Activated naive CD8-positive, alpha-beta T cell (primary cell): Measurements from ENCODE around the gene PTK6.
A peak's percentile ranks its signal among the peaks of the same experiment; 100 is the strongest.

Experiments
- H3K27ac Mint-ChIP-seq: one replicate; pipeline ENCODE4 v1.8.0; 2021; ENCODE audit warnings: mixed read lengths
- H3K27me3 Mint-ChIP-seq: one replicate; pipeline ENCODE4 v1.8.0; 2021; ENCODE audit warnings: mixed read lengths
- H3K36me3 Mint-ChIP-seq: one replicate; pipeline ENCODE4 v1.8.0; 2021; ENCODE audit warnings: mixed read lengths
- H3K4me1 Mint-ChIP-seq: one replicate; pipeline ENCODE4 v1.8.0; 2021; ENCODE audit warnings: low read depth, mixed read lengths
- H3K4me3 Mint-ChIP-seq: one replicate; pipeline ENCODE4 v1.8.0; 2021; ENCODE audit warnings: mild to moderate bottlenecking, mixed read lengths
- H3K9me3 Mint-ChIP-seq: one replicate; pipeline ENCODE4 v1.8.0; 2021; ENCODE audit warnings: low read depth, mixed read lengths

Gene PTK6

DNA sequence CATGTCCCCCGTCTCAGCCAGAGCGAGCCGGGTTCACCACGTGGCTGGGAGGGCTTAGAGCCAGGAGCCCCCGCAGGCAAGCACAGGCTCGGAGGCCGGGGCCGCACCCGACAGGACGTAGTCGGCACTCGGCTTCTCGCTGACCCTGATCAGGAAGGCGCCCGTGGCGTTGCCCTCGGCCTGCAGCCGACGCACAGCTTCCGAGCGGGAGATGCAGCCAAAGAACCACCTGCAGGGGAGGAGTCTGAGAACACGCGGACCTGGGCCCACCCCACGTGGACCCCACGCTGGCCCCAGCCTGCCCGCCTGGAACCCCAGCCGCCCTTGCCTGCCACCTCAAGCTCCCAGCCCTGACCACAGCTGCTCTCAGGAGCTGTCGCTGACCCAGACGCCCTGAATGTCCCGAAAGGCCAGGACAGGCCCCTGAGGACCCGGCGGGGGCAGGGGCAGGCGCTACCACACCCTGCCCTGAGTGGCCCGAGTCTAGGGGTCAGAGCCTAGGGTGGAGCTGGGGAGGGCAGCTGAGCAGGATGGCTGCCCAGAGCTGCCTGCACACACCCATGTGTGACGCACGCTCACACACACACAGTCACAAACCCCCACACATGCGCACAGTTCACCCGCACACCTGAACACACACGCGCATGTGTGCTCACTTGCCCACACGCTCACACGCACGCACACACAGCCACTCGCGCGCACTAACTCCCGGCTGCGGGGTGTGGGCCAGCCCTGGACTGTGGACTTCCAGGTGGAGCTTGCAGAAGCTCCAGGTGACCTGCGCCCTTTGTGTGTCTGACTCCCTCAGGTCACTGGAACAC lies 2.1 kb downstream of the PTK6 start:
- H3K36me3 Mint-ChIP-seq = no peaks in the 10 kb centered on the region
- H3K27me3 Mint-ChIP-seq = no peaks in the 10 kb centered on the region
- no peaks in the 10 kb centered on the region for H3K9me3 Mint-ChIP-seq
- peaks cover 2% of the 10 kb centered on the region for H3K4me1 Mint-ChIP-seq
- H3K27ac Mint-ChIP-seq = no peak overlapping the region
- no peak overlapping the region for H3K4me3 Mint-ChIP-seq

DNA sequence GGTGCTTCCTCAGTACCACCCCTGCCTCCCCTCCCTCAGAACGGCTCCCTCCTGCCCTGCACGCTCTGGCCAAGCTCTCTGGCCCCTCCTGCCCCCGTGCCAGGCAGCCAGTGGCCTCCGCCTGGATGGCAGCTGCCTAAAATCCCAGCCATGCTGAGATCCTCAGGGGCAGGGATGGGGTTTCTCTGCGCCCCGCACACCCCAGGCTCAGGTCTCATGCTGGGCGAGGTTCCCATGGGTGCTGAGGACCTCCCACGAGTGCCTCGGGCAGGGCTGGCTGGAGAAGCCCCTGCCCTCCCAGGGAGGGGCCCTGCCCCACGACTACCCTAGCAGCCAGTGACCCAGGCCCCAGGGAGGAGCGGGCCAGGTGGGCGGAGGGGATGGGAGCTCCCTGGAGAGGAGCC lies 2.7 kb downstream of the PTK6 start:
- H3K4me1 Mint-ChIP-seq = peaks cover 2% of the 10 kb centered on the region
- H3K27me3 Mint-ChIP-seq = no peaks in the 10 kb centered on the region
- H3K9me3 Mint-ChIP-seq = no peaks in the 10 kb centered on the region
- no peak overlapping the region for H3K27ac Mint-ChIP-seq
- no peak overlapping the region for H3K4me3 Mint-ChIP-seq
- no peaks in the 10 kb centered on the region for H3K36me3 Mint-ChIP-seq

DNA sequence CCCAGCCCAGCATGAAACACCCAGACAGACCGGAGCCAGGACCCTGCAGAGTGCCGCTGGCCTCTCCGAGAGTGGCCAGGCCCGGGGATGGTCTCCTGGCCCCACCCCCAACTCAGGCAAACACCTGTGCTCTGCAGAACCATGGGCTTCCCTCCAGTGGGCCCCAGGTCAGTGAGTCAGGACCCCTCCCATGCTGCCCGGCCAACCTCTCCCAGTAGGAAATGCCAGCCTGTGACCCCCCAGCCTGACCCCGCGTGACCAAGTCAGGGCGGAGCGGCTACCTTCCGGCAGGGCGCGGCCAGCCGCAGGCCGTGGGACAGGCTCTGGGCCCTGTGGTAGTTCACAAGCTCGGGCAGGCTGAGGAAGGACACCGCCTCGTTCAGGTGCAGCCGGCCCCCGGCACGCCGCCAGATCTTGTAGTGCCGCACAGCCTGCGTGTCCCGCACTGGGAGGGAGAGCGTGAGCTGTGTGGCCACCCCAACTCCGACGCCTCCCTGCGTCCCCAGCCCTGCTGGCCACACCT lies 3.2 kb downstream of the PTK6 start:
- H3K4me3 Mint-ChIP-seq = no peak overlapping the region
- H3K9me3 Mint-ChIP-seq = no peaks in the 10 kb centered on the region
- peaks cover 2% of the 10 kb centered on the region for H3K4me1 Mint-ChIP-seq
- no peaks in the 10 kb centered on the region for H3K27me3 Mint-ChIP-seq
- no peaks in the 10 kb centered on the region for H3K36me3 Mint-ChIP-seq
- no peak overlapping the region for H3K27ac Mint-ChIP-seq

DNA sequence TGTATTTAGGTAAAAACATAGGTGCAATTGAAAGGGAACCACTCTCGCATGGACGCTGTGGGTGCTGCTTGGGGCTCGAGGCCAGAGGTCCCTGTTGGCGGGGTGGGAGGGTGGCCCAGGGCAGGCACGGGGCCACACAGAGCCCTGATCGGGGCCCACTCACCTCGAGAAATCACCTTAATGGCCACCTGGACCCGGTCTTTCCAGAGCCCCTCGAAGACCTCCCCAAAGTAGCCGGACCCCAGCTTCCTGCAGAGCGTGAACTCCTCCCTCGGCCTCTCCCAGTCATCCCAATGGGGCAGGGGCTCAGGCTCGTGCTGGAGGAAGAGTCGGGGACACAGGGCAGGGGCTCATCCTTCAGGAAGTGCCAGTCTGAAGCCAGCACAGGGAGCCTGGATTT lies 3.8 kb downstream of the PTK6 start:
- H3K27ac Mint-ChIP-seq = no peak overlapping the region
- H3K4me1 Mint-ChIP-seq = peaks cover 2% of the 10 kb centered on the region
- H3K27me3 Mint-ChIP-seq = no peaks in the 10 kb centered on the region
- no peaks in the 10 kb centered on the region for H3K9me3 Mint-ChIP-seq
- H3K4me3 Mint-ChIP-seq = no peak overlapping the region
- H3K36me3 Mint-ChIP-seq = no peaks in the 10 kb centered on the region

DNA sequence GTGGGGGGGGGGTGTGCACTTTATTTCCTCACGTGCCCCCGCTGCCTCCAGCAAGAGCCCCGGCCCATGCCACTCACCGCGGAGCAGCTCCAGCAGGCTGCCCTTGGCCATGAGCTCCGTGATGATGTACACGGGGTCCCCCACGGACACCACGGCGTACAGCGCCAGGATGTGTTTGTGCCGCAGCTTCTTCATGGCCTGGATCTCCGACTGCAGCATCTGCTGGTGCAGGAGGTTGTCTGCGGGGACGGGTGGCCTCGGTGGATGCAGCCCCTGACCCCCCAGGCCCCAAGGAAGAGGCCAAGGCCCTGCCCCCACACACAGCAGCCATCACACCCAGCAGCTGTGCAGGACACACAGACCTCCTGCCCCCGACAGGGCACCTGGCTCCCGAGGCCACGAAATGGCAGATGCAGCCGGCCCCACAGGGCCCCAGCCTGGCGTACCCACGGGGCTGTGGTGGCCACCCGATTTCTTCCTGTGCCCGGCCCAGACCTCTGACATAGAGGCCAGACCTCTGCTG lies 4.7 kb downstream of the PTK6 start:
- Mint-ChIP-seq H3K36me3 (no peaks in the 10 kb centered on the region), H3K4me3 (no peak overlapping the region), H3K27me3 (no peaks in the 10 kb centered on the region), H3K9me3 (no peaks in the 10 kb centered on the region), H3K27ac (no peak overlapping the region), H3K4me1 (peaks cover 3% of the 10 kb centered on the region)

DNA sequence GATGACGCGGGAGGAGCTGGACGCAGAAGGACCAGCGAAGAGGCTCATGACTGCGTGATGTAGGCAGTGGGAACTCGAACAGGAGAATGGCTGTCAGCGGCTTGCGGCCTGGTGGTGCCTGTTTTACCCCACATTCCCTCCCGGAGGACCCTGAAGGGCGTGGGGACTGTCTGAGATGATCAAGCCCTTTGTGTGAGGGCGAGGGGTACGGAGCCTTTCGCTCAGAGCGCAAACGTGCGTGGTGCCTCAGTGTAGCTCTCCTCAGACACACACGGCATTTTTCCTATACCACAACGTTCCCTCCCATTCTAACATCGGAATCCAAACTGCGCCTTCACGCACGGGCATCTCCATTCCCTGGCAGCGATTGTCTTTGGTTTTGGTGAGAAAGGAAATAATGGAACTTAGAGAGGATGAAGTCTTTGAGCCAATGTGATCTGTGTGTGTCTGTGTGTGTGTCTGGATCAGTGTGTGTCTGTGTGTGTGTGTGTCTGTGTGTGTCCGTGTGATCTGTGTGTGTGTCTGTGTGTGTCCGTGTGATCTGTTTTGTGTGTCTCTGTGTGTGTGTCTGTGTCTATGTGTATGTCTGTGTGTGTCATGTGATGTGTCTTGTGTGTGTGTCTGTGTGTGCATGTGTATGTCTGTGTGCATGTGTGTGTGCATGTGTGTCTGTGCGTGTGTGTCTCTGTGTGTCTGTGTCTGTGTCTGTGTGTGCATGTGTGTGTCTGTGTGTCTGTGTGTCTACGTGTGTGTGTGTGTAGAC lies 5.3 kb downstream of the PTK6 start:
- Mint-ChIP-seq H3K27me3 (no peaks in the 10 kb centered on the region), H3K36me3 (no peaks in the 10 kb centered on the region), H3K4me3 (no peak overlapping the region), H3K27ac (no peak overlapping the region), H3K4me1 (peaks cover 3% of the 10 kb centered on the region), H3K9me3 (no peaks in the 10 kb centered on the region)

DNA sequence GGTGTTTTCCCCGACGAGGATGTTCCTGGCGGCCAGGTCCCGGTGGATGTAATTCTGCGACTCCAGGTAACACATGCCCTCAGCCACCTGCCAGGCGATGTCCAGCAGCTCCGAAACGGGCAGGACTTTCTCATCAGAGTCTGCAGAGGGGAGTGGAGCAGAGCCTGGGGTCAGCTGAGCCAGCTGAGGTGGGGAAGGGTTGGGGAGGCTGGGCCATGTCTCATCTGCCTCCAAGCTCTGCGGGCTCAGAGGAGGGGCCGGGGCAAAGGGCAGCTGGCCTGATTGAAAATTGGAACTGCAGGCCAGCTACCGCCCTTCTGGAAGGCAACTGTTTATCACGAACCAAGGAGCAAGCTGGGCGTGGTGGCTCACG lies 6.4 kb downstream of the PTK6 start:
- Mint-ChIP-seq H3K27ac (no peak overlapping the region), H3K4me3 (no peak overlapping the region), H3K9me3 (no peaks in the 10 kb centered on the region), H3K36me3 (no peaks in the 10 kb centered on the region), H3K4me1 (peaks cover 1% of the 10 kb centered on the region), H3K27me3 (no peaks in the 10 kb centered on the region)

DNA sequence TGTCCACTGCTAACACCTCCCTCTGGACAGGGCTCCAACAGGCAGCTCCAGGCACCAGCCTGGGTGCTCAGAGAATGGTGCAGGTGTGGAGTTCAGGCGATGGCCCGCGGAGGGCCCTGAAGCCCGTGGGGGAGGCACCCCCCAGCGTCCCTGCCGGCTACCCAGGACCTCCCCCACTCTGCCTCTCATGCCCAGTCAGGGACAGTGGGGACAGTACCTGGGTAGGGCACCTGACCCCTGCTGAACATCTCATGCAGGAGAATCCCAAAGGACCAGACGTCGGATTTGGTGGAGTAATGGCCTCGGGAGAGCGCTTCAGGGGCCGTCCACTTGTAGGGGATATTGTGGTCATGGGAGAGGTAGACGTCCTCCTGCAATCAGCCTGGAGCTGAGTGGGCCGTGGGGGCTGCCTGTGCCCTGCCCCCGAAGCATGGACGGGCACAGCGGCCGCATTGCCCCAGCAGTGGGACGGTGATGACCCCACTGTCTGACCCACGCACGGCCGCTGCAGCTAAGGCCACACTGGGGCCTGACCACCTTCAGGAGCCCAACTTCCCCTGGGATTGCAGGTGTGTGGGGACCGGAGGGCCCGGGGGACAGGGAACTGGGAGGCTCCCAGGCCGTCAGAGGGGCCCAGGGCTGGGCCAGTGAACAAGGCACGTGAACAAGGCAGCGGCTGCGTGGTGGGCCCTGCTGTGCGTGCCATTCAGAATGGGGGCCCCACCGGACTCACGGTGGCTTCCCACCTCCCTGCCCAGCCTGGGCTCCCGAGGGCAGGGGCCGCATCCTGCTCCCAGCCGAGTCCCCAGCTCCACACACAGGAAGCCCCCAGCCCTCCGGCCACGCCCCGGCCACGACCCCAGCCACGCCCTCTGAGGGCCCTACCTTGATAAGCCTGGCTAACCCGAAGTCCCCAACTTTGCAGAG lies 7.1 kb downstream of the PTK6 start:
- Mint-ChIP-seq H3K4me1 (peaks cover 1% of the 10 kb centered on the region), H3K4me3 (no peak overlapping the region), H3K27me3 (no peaks in the 10 kb centered on the region), H3K27ac (no peak overlapping the region), H3K9me3 (no peaks in the 10 kb centered on the region), H3K36me3 (no peaks in the 10 kb centered on the region)

DNA sequence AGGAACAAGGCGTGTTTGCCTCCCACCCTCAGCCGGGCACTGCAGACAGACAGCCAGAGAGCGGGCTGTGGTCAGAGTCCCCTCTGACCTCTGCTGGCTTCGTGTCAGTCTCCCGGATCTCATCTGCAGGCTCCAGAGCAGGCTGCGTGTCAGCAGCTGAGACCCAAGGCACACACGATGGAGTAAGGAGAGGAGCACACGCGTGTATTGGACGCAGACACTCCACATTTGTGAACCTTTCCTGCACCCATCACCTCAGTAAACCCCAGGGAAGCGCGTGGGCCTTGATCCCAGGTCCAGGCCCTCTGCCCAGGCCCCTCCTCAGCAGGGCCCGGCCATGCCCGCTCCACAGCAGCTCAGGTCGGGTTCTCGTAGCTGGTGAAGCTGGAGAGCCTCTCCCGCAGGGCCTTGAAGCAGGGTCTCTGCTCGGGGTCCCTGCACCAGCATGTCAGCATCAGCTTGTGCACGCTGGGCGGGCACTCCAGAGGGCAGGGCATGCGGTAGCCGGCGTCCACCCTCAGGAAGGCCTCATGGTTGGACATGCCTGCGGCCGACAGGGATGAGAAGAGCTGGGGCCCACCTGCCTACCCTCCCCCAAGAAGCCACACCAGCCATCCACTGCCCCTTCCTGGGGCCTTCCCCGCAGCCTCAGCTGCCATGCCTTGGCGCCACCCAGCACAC lies 7.9 kb downstream of the PTK6 start:
- Mint-ChIP-seq H3K27ac (no peak overlapping the region), H3K9me3 (no peaks in the 10 kb centered on the region), H3K4me3 (no peak overlapping the region), H3K27me3 (no peaks in the 10 kb centered on the region), H3K4me1 (peaks cover 4% of the 10 kb centered on the region), H3K36me3 (no peaks in the 10 kb centered on the region)

DNA sequence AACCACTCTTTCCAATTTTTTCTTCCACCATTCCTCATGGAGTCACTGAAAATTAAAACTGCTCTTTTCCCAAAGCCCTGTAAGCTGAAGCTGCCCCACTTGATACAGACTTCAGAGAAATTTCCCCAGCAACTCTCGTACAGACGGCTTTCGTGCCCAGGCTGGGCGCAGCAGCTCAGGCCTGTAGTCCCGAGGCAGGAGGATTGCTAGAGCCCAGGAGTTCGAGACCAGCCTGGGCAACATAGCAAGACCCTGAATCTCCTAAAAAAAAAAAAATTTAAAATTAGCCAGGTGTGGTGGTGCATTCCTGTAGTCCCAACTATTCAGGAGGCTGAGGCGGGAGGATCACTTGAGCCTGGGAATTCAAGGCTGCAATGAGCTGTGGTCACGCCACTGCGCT lies 10.0 kb downstream of the PTK6 start:
- Mint-ChIP-seq H3K27ac (no peak overlapping the region), H3K4me1 (peaks cover 11% of the 10 kb centered on the region), H3K4me3 (no peak overlapping the region), H3K36me3 (peaks cover 2% of the 10 kb centered on the region), H3K9me3 (no peaks in the 10 kb centered on the region), H3K27me3 (no peaks in the 10 kb centered on the region)

DNA sequence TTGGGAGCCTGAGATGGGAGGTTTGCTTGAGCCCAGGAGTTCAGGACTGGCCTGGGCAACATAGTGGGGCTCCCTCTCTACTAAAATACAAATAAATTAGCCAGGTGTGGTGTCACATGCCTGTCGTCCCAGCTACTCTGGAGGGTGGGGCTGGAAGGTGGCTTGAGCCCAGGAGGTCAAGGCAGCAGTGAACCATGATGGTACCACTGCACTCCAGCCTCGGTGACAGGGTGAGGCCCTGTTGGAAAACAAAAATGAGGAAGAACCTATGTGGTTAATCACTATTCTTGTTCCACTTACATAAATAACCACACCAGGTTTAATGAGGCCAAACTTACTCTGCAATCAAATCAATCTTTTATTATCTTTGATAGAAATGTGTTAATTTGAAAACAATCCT lies 11.2 kb downstream of the PTK6 start:
- Mint-ChIP-seq H3K27ac (no peak overlapping the region), H3K9me3 (no peaks in the 10 kb centered on the region), H3K27me3 (no peaks in the 10 kb centered on the region)

DNA sequence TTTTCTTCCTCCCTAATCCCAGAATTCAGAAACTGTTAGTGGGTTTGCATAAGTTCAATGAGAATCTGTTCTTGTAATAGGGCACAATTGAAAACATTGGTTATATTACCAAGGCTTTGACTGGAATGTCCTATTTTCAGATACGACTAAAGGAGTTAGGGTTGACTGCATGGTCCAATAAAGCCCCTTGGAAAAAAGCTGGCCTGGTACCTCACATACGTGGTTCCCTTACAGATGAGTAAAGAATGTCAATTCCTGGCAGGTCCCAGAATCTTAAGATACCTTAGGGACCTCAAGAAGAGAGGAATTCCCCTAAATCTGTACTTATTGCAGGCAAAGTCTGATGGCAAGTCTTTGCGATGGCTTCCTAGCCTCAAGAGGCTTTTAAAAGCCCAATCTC lies 12.0 kb downstream of the PTK6 start:
- peaks cover 13% of the 10 kb centered on the region for H3K4me1 Mint-ChIP-seq
- no peak overlapping the region for H3K27ac Mint-ChIP-seq
- peaks cover 2% of the 10 kb centered on the region for H3K36me3 Mint-ChIP-seq
- H3K27me3 Mint-ChIP-seq = no peaks in the 10 kb centered on the region
- no peak overlapping the region for H3K4me3 Mint-ChIP-seq
- H3K9me3 Mint-ChIP-seq = no peaks in the 10 kb centered on the region

More for the DNA sequence above, 11.2 kb downstream of the PTK6 start:
- Mint-ChIP-seq H3K4me3 (no peak overlapping the region), H3K4me1 (peaks cover 13% of the 10 kb centered on the region), H3K36me3 (peaks cover 2% of the 10 kb centered on the region)

DNA sequence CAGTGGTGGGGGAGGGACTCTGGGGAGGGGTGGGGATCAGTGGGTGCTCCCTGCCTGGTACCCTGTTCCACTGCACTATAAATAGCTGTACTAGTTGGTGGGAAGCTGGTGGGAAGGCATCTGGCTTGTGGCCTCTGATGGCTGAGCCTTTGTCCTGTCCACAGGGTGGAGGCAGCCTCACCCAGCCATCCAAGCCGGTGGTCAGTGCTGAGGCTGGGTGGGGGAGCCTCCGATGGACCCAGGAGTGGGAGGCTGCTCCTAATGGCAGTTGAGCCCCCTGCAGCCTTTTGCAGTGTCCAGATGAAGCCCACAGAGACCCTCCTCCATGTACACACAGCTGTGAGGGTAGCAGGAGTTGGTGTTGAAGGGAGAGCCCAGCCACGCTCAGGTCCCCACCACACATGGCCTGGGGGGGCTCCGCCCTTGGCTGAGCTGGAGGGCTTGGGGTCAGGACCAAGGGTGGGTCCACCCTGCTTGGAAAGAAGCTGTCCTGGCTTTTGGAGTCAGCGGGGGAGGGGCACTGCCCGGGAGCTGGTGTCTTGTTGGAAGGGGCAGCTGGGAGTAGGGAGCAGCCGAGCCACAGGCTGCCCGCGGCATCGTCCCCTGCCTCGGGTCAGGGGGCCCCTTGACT lies 14.1 kb downstream of the PTK6 start:
- no peak overlapping the region for H3K27ac Mint-ChIP-seq

More for the DNA sequence above, 14.1 kb downstream of the PTK6 start:
- Mint-ChIP-seq H3K36me3 (peaks cover 2% of the 10 kb centered on the region), H3K4me3 (peak overlapping the region; percentile 20), H3K4me1 (peaks cover 15% of the 10 kb centered on the region), H3K27me3 (no peaks in the 10 kb centered on the region), H3K9me3 (no peaks in the 10 kb centered on the region)
